Middle frontal gyrus (tissue), 1 donor: ENCODE data around the gene MN1.

Experiments
- DNase-seq: peaks from one replicate; pipeline ENCODE4 v3.0.0-alpha.2; 2015; ENCODE audit warnings: low spot score; ENCODE audit errors: extremely low spot score

Gene MN1

DNA sequence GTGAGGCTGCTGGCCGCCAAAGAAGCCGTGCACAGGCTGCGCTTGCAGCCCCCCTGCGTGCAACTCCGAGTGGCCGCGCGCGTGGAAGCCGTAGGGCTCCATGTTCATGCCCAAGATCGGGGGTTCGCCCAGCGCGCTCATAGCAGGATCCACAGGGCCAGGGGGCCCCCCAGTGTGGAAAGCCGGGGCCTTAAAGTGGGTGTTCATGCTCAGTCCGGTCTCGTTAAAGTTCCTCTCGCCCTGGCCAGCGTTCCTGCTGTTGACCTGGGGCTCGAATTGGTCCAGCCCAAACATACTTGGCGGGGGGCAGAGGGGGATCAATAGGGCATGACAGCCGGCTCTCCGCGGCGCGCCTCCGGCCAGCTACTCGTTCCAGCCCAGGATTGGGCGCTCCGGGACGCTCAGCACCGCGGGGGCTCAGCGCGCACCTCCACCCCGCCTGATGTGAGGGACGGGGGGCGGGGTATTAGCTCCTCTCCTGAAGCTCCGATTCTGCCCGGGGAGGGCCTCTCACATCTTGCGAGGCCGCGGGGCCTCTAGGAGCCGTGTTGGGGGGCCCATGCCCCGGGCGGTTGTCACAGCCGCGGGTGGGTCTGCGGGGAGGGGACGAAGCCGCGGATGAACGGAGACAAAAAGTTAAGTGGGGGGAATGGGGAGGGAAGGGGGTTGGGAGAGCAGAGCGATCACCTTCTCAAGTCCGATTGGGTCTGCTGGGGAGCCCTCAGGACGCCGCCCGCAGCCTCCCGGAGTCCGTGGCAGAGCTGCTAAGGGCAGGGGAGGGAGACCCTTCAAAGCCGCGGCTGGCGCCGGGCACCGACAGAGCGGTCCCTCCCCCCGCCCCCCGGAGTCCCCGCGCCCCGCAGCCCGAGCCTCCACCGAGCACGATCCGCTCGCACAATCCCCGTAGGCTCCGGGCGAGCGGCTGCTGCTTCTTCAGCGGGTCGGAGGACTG, 1.0 kb downstream of the MN1 start:
- DNase-seq = no peak

DNA sequence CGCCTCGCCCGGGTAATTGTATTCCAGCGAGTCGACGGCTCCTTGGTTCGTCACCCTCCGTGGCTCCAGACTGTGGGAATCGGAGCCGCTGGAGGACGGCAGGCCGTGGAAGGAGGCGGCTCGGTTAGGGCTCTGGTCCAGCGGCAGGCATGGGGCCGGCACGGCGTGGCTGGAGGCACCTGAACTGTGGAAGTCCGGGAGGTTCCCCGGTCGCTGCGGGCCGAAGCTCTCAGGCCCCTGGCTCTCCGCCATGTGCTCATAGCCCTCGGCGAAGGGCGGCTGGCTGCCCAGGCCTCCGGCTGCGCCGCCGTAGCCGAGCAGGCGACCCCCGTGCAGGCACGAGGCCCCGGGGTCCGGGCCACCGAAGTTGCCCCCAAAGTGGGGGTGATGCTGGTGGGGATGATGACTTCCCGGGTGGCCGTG, 1.7 kb downstream of the MN1 start:
- no peak for DNase-seq

DNA sequence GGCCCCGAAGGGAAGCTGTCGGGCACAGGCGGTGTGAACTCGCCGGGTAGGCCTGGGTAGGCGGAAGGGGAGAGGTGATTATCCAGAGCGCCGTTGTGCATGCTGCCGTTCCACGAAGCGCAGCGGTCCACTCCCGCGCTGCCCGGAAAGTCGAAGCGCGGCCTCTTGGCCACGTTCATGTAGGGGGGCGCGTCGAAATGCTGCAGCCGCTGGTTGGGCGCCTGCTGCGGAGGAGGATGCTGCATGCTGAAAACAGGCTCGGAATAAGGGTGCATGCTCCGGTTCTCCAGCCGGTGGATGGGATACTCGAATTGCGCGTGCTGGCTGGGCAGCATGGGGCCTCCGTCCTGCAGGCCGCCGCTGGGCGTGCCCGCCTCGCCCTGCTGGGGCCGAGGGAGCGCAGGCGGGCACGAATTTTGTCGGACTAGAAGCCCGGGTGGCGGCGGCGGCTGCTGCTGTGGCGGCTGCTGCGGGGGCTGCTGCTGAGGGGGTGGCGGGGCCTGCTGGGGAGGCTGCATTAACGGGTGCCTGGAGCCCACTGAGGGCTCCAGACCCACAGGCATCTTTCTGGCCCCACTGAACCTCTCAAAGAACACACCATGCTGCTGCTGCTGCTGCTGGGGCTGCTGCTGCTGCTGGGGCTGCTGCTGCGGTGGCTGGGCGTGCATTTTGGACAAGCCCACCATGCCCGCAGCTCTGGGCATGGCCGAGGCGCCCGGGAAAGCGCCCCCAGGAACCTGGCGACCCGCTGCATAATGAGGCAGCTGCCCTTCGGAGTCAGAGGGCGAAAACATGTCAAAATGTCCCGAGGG, 2.3 kb downstream of the MN1 start:
- DNase-seq = no peak

DNA sequence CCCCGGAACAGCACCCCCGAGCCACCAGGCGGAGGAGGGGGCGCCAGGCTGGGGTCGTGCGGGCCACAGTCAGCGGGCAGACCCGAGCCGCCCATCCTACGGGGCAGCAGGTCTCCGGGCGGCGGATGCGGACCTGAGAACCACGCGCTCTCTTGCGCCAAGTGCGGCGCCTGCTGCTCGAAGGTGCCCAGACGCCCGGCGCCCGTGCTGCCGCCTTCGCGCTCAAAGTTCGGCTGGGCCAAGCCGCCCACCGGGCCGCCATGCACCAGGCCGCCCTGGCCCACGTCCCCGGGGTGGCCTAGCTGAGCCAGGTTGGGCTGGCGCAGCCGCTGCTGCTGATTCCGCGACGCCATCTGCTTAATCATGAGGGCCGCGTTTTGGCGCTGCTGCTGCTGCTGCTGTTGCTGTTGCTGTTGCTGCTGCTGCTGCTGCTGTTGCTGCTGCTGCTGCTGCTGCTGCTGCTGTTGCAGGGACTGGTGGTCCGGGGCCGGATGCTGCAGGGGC, 3.0 kb downstream of the MN1 start:
- no peak for DNase-seq

DNA sequence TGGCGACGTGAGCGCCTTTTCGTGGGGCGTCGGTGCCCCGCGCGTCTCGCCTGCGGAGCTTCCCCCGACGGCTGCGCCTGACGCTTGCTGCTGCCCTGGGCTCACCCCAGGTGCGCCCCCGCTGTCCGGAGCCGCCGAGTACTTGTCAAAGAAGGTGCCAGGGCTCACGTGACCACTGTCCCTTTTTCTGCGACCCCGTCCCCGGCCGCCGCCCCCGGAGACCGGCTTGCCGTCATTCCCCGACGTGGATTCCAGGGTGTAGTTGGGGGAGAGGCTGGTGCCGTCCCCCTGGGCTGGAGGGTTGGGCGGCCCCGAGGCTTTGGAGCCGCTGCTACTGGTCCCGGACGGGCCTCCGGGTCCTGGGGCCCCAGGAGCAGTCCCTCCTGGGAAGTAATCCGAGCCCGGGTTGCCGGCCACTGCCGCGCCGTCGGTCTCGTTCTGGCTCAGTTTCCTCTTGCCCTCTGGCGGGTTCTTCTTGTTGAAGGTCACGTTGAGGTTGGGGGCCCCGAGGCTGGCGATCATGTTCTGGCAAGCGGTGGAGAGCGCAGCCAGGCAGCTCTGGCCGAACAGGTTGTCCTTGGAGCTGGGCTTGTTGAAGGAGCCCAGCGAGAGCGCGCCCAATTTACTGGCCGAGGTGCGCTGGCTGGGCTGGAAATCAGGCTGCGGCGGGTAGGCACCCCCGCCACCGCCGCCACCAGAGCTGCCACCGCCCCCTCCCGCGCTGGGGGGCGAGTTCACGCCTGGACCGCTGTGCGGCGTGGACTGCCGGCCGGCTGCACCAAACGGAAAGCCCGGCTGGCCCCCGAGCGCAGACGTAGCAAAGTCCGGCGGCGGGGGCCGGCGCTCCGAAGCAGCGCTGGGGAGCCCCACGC, 3.8 kb downstream of the MN1 start:
- no peak for DNase-seq

DNA sequence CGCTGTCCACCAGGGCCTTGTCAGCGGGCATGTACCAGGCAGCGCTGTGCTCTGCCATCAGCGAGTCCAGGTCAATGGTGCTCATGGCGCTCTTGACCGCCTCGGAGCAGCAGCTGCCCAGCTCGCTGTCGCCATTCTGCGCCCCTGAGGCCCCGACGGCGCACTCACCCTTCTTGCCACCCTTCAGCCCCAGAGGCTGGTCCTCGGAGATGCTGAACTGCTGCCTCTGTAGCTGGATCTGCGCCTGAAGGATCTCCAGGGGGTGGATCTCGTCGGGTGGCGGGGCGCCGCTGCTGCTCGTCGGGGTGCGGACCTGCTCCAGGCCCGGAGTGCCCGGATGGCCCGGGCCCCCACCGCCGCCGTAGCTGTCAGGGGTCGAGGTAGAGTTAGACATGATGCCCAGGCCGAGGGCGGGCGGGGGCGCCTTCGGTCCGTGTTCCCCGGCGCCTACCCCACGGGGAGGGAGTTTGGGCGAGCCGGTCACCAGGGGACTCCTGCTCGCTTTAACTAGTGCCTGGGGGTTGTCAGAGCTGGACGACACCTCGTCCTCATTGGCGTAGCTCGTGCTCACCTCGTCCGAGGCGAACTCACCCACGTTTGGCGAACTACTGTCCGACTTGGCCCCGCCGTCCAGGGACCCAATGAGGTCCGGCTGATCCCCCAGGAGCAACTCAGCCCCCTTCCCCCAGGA, 4.6 kb downstream of the MN1 start:
- no peak for DNase-seq

DNA sequence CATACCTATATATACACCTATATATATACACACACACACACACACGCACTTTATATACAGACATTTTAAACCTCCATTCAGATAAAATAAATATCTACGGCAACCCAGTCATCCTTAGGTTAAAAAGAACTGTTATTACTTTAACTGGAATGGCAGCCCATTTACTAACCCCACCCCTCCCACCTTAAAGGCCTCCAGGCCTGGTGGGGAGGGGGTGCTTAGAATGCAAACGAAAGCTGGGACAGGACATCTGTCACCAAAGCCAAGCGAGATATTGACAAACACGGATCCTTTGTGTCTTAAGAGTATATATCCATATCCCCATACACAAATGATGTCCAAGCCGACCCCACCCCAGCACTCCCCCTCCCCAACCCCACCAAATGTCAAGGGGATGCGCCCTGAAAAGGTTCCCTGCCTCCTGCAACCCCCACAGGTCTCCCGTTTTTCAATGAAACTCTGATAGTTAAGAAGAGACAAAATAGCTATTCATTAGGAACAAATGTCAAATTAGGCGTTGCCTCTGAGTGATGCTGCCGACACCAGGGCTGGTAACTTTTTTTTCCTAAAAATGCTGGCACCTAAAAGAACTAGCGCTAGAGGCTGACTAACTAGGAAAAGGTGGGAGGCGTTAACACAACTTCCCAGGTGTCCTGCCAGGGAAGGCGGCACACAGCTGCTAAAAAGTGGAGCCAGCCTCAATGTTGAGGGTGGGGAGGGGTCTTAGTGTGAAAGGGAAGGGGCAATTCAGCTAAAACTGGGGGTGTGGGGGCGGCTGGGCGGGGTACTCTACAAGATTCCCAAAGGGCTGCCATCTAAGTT, 5.6 kb downstream of the MN1 start:
- DNase-seq = no peak

DNA sequence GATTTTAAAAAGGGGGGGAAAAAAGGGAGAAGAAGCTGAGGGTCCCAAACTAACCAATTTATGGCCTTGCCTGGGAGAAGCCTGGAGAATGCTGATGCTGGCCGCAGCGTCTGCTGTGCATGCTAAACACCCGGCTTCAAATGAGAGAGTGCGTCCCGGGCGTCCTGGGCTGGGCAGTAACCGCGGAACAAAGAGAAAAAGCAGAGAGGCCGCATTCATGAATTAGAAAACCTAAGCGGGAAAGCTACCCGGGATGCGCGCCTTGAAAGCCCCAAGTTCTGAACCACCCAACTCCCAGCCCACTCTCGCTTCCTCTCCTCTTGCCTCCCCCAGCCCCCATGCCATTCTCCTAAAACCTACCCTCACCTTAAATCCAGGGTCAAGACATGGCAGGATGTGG, 6.5 kb downstream of the MN1 start:
- no peak for DNase-seq

DNA sequence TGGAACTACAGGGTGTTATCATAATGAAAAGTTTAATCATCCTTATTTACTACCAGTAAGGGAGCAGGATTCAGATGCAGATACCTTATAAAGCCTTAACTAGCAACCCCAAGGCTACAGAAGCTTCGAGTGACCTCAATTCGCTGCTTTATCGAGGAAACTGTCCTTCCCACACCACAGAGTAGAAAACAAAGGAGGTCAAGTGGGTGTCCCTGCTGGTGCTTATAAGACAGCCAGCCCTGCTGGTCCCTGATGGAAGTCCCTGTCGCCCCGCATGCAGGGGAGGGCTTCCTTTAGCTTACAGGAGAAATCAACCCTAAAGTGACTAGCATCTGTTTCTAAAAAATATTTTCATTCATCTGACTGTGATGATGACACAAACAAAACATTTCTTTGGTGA, 7.3 kb downstream of the MN1 start:
- no peak for DNase-seq

DNA sequence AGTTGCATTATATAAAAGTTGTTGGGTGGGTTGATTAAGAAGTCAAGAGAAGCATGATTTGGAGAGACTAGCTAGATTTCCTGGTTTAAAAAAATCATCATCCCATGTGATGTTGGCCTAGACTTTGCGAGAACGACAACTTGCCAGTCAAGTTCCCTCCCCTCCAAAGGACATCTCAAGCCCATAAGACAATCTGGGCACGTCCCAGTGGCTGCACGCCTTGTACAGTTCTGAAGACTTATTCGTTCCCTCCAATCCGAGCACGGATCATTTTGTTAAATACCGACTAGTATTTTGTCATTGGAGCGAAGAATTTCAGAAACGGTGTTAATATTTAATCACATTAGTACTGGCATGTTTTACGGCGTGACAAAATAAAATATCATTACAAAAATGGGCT, 8.0 kb downstream of the MN1 start:
- no peak for DNase-seq

DNA sequence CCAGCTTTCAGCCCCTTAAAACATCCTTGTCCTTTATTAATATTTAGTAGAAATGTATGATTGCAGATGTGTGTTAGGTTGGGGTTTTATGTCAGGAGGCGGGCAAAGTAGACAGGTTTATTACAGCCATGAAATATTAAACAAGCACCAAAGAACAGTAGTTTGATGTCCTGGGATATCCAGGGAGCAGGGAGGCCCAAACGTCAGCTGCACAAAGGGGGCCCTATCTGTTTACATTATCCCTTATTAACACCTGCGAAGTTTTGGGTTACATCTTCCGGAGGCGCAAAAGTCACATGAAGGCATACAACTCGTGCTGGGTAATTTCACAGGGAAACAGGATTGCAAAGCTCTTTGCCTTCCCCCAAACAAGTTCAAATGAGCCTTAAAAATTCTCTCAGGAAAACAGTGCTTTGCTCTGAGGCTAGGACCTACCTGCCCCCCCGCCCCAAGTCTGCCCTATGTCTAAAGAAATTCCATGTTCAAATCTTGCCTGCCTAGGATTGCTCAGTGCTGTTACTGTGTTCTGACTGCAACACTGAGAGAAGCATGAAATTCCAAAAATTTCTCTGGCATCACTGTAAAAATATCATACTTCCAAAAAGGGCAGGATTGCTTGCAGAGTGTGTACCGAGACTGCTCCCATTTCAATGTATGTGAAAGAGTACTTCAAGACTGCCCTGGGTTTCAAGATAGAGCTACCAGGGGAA, 8.9 kb downstream of the MN1 start:
- DNase-seq = no peak

DNA sequence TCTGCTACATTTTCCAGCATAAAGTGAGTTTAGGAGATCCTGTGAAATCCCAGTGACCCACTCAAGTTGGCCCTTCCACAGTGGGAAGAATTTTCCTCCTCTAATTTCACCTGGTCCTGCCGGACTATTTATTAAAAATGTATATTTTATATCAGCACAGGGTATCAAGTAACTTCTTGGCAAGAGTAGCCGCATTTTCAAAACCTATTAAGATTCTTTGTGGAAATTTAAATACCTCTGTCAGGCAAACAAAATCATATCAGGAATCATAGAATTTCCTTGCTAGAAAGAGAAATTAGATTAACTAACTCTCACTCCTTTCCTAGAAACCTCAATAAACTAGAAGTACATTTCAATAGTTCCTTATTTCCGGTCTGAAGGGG, 9.7 kb downstream of the MN1 start:
- DNase-seq = no peak

DNA sequence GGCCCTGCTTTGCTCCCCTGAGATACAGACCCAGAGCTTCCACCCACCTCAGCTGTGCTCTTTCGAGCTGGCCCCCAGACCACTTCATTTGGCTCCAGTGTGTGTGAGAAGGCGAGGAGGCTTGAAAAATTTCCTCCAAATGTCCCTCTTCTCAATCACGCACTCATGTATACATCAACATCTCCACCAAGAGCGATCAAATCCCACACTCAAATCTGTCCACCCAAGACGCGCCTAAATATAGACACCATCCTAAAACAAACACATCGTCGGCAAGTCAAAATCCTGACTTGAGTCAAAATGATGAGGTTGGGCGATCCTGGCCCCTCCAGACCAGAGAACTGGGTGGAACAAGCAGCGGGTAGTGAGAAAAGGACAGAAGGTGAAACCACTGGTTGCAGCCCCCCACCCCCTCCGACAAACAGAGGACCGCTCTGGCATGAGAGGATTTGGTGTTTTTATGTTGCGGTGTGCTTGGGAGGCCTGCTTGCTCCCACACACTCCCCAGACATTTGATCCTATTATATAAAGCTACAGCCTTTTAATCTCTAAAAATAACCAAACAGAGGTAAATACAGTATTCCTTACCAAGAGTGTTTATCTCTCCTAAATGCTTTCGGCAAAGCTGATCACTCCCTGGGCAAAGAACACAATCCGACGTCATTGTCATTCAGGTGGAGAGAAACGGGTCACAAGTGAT, 10.2 kb downstream of the MN1 start:
- DNase-seq = no peak

DNA sequence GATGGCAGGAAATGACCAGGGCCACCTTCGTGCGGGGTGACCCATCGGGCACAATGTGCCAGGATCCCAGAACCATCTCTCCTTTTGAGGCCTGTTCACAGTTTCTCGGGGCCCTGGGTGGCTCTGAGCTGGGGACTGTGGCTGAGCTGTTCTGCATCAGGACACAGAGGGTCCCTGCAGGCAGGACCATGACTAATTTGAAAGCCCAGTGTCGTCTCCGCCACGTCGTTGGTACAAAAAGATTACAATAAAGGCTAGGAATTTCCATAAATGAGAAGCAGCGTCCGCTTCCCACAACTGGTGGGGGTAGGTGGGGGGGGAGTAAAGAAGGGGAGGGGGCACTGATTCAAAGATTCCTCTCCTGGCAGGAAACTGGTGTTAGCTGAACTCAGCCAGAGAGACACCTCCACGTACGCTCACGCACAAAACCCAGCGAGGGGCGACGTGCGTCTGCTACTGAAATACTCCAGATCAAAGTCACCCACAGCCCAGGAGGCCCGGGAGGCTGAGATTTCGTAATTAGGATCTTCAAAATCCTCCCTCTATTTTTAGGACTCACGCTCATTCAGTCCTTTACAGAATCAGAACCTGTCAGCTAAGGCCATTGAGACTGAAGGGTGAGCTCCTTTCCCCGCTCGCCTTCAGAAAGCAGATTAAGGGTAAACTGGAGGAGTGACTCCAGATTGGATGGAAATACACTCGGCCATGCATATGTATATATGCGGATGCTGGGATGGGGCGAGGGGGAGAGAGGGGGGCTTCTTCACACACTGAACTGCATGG, 11.0 kb downstream of the MN1 start:
- DNase-seq = no peak

DNA sequence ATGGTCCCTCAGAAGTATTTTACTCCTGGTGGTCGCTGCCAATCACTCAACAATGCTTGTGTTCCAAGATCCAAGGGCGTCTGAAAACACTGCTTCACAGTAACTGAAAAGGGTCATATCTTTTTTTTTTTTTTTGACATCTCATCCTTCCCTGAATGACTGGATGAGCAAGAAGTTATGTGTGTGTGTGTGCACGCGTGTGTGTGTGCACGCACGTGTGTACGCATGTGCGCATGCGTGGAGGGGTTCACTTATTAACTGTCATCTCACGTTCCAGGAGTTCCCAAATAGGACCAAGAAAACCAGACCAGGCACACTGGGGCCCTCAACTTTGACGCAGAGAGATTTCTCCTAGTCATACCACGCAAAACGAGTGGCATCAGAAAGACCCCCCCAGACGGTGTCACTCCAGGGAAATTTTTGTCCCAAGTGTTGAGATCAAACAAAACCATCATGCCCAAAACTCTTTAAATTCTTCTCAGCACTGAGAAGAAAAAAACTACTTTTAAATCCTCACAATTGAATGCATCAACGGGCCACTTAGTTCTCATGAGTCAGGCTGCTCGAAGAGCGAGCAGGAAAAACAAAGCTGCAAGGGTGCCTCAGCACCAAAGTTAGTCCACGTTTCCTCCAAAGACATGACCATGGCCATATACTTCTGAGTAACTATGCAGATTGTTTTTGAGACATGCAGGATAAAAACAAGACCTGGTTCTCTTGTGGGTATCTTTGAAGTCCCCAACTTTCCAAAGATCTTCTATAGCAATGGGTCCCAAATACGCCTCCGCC, 12.9 kb downstream of the MN1 start:
- no peak for DNase-seq

DNA sequence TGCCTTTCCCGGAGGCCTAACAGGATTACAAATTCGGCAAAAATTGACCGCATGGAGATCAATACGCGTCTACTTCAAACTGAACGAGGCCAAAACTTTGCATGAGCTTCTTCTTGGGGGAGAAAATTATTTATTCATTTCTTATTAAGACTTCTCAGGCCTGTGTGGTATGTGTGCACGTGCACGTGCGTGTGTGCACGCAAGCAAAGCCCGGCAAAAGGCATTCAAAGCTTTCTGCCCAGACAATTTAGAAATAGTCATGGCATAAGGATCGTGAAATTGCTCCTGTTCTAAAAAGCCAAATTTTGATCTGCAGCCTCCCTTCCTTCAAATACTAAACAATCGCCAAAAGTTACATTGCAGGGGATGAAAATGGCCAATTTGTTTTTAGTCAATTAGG, 14.6 kb downstream of the MN1 start:
- no peak for DNase-seq

DNA sequence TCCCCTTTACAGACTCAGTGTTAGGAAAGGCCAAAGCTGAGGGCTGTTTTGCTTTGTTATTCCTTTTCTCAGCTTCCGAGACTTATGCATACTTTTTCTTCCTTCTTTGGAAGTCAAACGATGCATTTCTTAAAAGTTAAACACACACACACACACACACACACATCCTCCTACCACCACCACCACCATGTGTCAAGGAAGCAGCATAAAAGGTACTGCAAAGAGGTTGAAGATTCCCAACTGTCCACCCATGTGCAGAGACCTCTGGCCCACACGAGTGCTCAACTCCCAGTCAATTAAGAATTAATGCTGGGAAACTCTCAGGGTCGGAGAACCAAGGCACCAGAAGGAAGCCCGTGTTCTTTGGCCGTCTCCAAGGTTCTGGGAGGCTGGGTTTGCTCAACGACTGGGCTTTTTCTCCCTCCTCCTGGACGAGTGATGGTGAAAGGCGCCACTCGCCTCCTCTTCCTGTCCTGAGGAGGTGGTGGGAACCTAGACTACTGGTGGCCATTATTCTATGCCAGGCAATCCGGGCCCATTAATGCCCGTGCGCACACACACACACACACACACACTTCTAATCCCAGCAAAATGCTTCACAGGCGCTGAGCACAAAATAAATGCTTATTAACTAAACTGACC, 15.1 kb downstream of the MN1 start:
- DNase-seq = no peak
